Mesendoderm (in vitro differentiated cells): ENCODE measurements around the gene KIRREL2. TPM values are rescaled to one million over a fixed set of nuclear protein-coding genes. Genes with fewer than 3 reads are reported as not detected.
A peak's percentile ranks its signal among the peaks of the same experiment; 100 is the strongest.

Experiments
- DNase-seq: peaks from one replicate; pipeline ENCODE4 v3.0.0; 2013
- H2AK5ac ChIP-seq: 2 replicates; pipeline ENCODE4 v1.6.1; 2013; ENCODE audit warnings: low read length, inconsistent platforms
- H2BK120ac ChIP-seq: 2 replicates; pipeline ENCODE4 v1.6.1; 2013; ENCODE audit warnings: low read depth, mild to moderate bottlenecking, low read length, moderate library complexity, mixed read lengths
- H2BK15ac ChIP-seq: replicated peaks from 2 replicates; pipeline ENCODE4 v1.6.1; 2013; ENCODE audit warnings: low read depth, mild to moderate bottlenecking, moderate library complexity
- H2BK5ac ChIP-seq: 2 replicates; pipeline ENCODE4 v1.6.1; 2013; ENCODE audit warnings: low read length, inconsistent platforms
- H3K18ac ChIP-seq: 2 replicates; pipeline ENCODE4 v1.6.1; 2013; ENCODE audit warnings: mild to moderate bottlenecking, low read length, mixed read lengths
- H3K23ac ChIP-seq: one replicate; pipeline ENCODE4 v1.6.1; 2013; ENCODE audit warnings: low read length
- H3K27ac ChIP-seq: 2 replicates; pipeline ENCODE4 v1.5.1; 2013; ENCODE audit warnings: low read depth, mild to moderate bottlenecking, inconsistent platforms, low read length, moderate library complexity
- H3K27me3 ChIP-seq: 2 replicates; pipeline ENCODE4 v1.6.1; 2013; ENCODE audit warnings: low read length, control low read depth, mild to moderate bottlenecking, inconsistent platforms; ENCODE audit not compliant: insufficient read depth, poor library complexity
- H3K36me3 ChIP-seq: 2 replicates; pipeline ENCODE4 v1.6.1; 2013; ENCODE audit warnings: low read length, inconsistent platforms; ENCODE audit not compliant: control insufficient read depth, insufficient read depth
- H3K4ac ChIP-seq: one replicate; pipeline ENCODE4 v1.6.1; 2013; ENCODE audit warnings: low read depth, mild to moderate bottlenecking, low read length, moderate library complexity
- H3K4me1 ChIP-seq: 2 replicates; pipeline ENCODE4 v1.6.1; 2013; ENCODE audit warnings: low read depth, low read length, inconsistent platforms; ENCODE audit not compliant: control insufficient read depth
- H3K4me2 ChIP-seq: 2 replicates; pipeline ENCODE4 v1.6.1; 2013; ENCODE audit warnings: low read length
- H3K4me3 ChIP-seq: 2 replicates; pipeline ENCODE4 v1.5.1; 2013; ENCODE audit warnings: mild to moderate bottlenecking, low read length
- H3K56ac ChIP-seq: one replicate; pipeline ENCODE4 v1.6.1; 2013; ENCODE audit warnings: low read length
- H3K79me1 ChIP-seq: 2 replicates; pipeline ENCODE4 v1.6.1; 2013; ENCODE audit warnings: low read length, inconsistent platforms
- H3K79me2 ChIP-seq: 2 replicates; pipeline ENCODE4 v1.6.1; 2013; ENCODE audit warnings: mild to moderate bottlenecking, low read length; ENCODE audit not compliant: control insufficient read depth, insufficient read depth
- H3K9ac ChIP-seq: 2 replicates; pipeline ENCODE4 v1.6.1; 2013; ENCODE audit warnings: low read length, inconsistent platforms
- H4K5ac ChIP-seq: one replicate; pipeline ENCODE4 v1.6.1; 2013; ENCODE audit warnings: low read length
- H4K8ac ChIP-seq: one replicate; pipeline ENCODE4 v1.6.1; 2013; ENCODE audit warnings: low read depth, mild to moderate bottlenecking, control low read depth, low read length, moderate library complexity
- WGBS: extraction: QIAGEN DNeasy Blood & Tissue Kit; methylation state at CpG from one replicate; pipeline ENCODE4 v1.1.7; 2013; ENCODE audit warnings: low lambda C conversion rate, missing lambda C conversion rate; ENCODE audit not compliant: insufficient coverage; ENCODE audit errors: extremely low coverage; 5-methylcytosine and 5-hydroxymethylcytosine counted together
- polyA plus RNA-seq, 2 experiments: library from polyadenylated mRNA; stranded (reverse); fragments of 200-250 nt; gene quantifications; one replicate each; pipeline ENCODE4 v1.2.3, GENCODE V29; 2013

The KIRREL2 gene
- 1.2 TPM for polyA plus RNA-seq (2013, experiment 1 of 2)
- polyA plus RNA-seq (2013, experiment 2 of 2), result 1.2 TPM

DNA sequence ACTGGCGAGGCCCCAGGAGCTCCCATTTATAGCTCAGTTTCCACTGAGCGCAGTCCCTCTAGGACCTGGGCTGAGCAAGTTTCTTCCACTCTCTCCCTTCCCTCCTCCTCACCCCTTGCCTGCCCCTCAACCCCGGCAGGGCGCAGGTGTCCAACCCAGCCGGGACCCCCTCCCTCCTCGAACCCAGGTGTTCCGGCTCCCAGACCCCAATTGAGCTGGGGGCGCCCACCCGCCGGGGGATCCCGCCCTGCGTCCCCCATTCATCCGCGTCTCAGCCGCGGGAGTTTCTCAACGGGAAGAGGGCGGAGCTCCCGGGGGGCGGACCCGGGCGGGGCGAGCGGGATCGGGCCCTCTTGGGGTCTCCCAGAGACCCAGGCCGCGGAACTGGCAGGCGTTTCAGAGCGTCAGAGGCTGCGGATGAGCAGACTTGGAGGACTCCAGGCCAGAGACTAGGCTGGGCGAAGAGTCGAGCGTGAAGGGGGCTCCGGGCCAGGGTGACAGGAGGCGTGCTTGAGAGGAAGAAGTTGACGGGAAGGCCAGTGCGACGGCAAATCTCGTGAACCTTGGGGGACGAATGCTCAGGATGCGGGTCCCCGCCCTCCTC, at the start of gene KIRREL2:
Gene KIRREL2 (plus strand): TSS at position 366 of the 604 bp plus-strand sequence. CDS start 209 bp downstream, at position 575.
- WGBS, result no CpG with 5 or more reads among the region's 42 CpGs
- H4K8ac ChIP-seq, result no peak within 1 kb of the TSS
- no peaks in the 10 kb centered on the region for H3K36me3 ChIP-seq
- DNase-seq, result peak; percentile 48
- H3K56ac ChIP-seq, result peak within 1 kb of the TSS; percentile 82
- H3K23ac ChIP-seq, result no peak within 1 kb of the TSS
- no peak within 1 kb of the TSS for H2BK5ac ChIP-seq
- peak within 1 kb of the TSS; percentile 64 for H3K9ac ChIP-seq
- peak within 1 kb of the TSS; percentile 87 for H3K4me2 ChIP-seq
- no peak within 1 kb of the TSS for H3K4ac ChIP-seq
- no peak within 1 kb of the TSS for H4K5ac ChIP-seq
- H3K18ac ChIP-seq, result no peak within 1 kb of the TSS
- peaks cover 3% of the 10 kb centered on the region for H3K4me1 ChIP-seq
- peaks cover 11% of the 10 kb centered on the region for H3K27me3 ChIP-seq
- H2AK5ac ChIP-seq, result no peak within 1 kb of the TSS
- H2BK15ac ChIP-seq, result no peak within 1 kb of the TSS
- no peak within 1 kb of the TSS for H2BK120ac ChIP-seq
- H3K79me2 ChIP-seq, result no peaks in the 10 kb centered on the region
- H3K4me3 ChIP-seq, result peak within 1 kb of the TSS; percentile 53
- H3K79me1 ChIP-seq, result no peaks in the 10 kb centered on the region
- no peak within 1 kb of the TSS for H3K27ac ChIP-seq

DNA sequence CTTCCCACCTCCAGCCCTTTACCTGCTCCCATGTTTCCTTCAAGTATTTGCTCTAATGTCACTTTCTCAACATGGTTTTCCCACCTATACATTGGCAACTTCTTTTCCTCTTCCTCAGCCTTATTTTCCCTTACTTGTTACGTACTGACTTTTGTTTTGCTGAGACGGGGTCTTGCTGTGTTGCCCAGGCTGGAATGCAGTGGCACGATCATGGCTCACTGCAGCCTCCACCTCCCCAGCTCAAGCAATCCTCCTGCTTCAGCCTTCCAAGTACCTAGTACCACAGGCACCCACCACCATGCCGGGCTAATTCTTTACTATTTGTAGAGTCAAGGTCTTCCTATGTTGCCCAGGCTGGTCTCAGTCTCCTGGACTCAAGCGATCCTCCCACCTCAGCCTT, 49.1 kb upstream of the KIRREL2 start:
- Histone ChIP-seq H3K4me3 (no peak overlapping the region), H3K27ac (no peak overlapping the region), H3K27me3 (no peaks in the 10 kb centered on the region), H3K9ac (no peak overlapping the region), H3K4me2 (no peak overlapping the region), H3K4ac (no peak overlapping the region), H3K79me2 (no peaks in the 10 kb centered on the region), H2BK15ac (no peak overlapping the region), H3K18ac (no peak overlapping the region), H2AK5ac (no peak overlapping the region), H2BK5ac (no peak overlapping the region), H3K56ac (no peak overlapping the region), H4K5ac (no peak overlapping the region), H3K23ac (no peak overlapping the region), H4K8ac (no peak overlapping the region), H3K79me1 (no peaks in the 10 kb centered on the region), H3K4me1 (no peaks in the 10 kb centered on the region), H3K36me3 (no peaks in the 10 kb centered on the region), H2BK120ac (no peak overlapping the region)
- WGBS, result no CpG with 5 or more reads among the region's 5 CpGs
- no peak for DNase-seq

DNA sequence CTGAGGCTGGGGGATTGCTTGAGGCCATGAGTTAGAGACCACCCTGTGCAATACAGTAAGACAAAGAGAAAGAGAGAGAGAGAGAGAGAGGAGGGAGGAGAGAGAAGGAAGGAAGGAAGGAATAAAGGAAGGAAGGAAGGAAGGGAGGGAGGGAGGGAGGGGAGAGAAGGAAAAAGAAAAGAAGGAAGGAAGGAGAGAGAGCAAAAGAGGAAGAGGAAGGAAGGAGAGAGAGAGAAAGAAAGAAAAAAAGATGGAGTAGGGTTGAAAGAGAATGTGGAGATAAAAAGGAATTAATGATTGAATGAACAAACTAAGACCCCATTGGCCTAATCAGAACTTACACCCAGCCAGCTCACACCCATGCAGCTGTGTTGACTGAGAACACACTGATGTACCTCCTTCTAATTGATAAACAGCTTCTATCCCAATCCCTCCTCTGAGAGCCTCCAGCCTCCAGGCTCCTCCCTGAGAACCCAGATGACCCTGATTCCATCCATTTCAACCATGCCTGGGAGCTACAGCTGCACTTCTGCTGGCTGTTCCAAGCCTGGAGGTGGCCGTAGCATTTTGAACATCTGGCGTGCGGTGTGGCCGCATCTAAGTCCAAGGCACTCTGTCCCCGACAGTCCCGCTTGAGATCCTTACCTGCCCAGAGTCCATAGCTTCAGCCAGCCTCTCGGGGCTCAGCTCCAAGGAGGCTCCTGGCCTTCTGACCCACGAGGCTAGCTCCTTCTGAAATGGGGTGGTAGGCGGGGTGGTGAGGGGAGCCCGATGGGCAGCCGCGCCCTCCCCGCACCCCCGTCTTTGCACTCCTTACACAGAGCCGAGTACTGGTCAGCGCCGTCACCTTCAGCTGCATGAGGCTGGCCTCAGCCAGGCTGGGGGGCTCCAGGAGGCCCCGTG, 45.1 kb upstream of the KIRREL2 start:
- no peak overlapping the region for H2BK120ac ChIP-seq
- H3K9ac ChIP-seq, result no peak overlapping the region
- no CpG with 5 or more reads among the region's 18 CpGs for WGBS
- no peak overlapping the region for H3K27ac ChIP-seq
- H2AK5ac ChIP-seq, result no peak overlapping the region
- H3K18ac ChIP-seq, result no peak overlapping the region
- DNase-seq, result no peak
- no peaks in the 10 kb centered on the region for H3K27me3 ChIP-seq
- H2BK5ac ChIP-seq, result no peak overlapping the region
- no peaks in the 10 kb centered on the region for H3K79me2 ChIP-seq
- no peaks in the 10 kb centered on the region for H3K4me1 ChIP-seq
- H3K23ac ChIP-seq, result no peak overlapping the region
- H3K36me3 ChIP-seq, result no peaks in the 10 kb centered on the region
- H3K4me2 ChIP-seq, result no peak overlapping the region
- H4K5ac ChIP-seq, result no peak overlapping the region
- H2BK15ac ChIP-seq, result no peak overlapping the region
- H3K4ac ChIP-seq, result no peak overlapping the region
- no peak overlapping the region for H3K4me3 ChIP-seq
- no peaks in the 10 kb centered on the region for H3K79me1 ChIP-seq
- no peak overlapping the region for H3K56ac ChIP-seq
- H4K8ac ChIP-seq, result no peak overlapping the region

DNA sequence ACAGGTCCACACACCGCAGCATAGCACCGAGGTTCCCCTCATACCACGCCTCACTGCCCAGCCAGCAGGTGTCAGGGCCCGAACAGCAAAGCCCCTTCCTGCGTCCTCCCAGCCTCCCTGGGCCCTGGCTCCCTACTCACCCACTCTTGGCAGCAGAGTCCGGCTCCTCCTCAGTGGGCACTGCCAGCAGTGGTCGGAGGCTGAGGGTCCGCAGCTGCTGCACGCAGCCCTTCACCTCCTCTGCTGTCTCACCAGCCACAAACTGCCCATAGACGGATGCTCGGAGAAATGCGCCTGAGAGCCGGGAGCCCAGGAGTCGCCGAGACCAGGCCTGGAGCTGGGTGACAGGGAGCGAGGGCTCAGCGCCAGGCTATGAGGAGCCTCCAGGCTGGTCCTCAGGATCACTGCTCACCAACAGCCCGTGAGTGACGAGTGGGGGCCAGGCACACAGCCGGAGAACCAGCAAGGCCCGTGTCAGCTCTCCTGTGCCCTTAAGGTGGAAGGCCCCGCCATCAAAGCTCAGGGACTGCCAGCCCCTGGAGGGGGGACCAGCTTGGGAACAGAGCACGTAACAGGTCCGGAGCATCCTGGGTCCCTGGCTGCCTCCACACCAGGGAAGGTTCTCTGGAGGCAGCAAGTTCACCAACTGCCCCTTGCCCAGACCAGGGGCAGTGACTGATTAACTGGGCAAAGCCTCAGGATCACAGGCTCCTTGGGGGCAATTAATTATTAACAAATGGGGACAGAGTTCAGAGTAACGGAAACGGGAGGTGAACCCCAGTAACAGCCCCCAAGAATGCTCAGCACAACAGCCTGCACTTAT, 44.3 kb upstream of the KIRREL2 start, which contains the start of gene PRODH2:
Gene PRODH2 (minus strand): TSS at position 626 of the 823 bp plus-strand sequence. CDS start 40 bp downstream, at position 586.
- H4K8ac ChIP-seq, result no peak within 1 kb of the TSS
- no peak within 1 kb of the TSS for H3K18ac ChIP-seq
- no peak within 1 kb of the TSS for H2BK120ac ChIP-seq
- DNase-seq, result no peak
- H3K27me3 ChIP-seq, result no peaks in the 10 kb centered on the region
- H4K5ac ChIP-seq, result no peak within 1 kb of the TSS
- H3K4me1 ChIP-seq, result no peaks in the 10 kb centered on the region
- H3K79me1 ChIP-seq, result no peaks in the 10 kb centered on the region
- H2AK5ac ChIP-seq, result no peak within 1 kb of the TSS
- H3K79me2 ChIP-seq, result no peaks in the 10 kb centered on the region
- no peak within 1 kb of the TSS for H2BK5ac ChIP-seq
- H3K36me3 ChIP-seq, result no peaks in the 10 kb centered on the region
- H3K4me2 ChIP-seq, result no peak within 1 kb of the TSS
- no peak within 1 kb of the TSS for H3K56ac ChIP-seq
- no peak within 1 kb of the TSS for H2BK15ac ChIP-seq
- H3K4me3 ChIP-seq, result no peak within 1 kb of the TSS
- no peak within 1 kb of the TSS for H3K23ac ChIP-seq
- no CpG with 5 or more reads among the region's 26 CpGs for WGBS
- H3K4ac ChIP-seq, result no peak within 1 kb of the TSS
- H3K27ac ChIP-seq, result no peak within 1 kb of the TSS
- H3K9ac ChIP-seq, result no peak within 1 kb of the TSS

DNA sequence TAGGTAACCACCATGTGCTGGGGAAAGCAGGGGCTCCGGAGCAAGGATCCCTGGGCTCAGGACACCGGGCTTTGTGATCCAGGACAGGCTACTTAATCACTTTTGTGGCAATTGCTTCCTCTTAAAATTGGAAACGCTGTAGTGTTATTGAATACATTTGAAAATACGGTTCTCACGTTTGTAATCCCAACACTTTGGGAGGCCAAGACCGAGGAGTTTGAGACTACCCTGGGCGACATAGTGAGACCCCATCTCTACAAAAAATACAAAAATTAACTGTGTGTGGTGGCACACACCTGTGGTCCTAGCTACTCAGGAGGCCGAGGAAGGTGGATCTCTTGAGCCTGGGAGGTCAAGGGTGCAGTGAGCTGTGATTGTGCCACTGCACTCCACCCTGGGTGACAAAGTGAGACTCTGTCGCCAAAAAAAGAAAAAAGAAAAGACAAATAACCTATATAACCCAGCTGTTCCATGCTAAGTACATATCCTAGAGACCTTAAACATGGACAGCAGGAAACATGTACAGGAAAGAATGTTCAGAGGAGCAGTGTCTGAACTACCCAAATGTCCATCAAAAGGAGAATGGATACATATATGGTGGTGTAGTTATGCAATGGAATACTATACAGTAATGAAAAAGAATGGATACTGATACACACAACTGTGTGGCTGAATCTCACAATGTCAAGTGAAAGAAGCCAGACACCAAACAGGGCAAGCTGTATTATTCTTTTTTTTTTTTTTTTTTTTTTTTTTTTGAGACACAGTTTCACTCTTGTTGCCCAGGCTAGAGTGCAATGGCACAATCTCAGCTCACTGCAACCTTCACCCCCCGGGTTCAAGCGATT, 43.4 kb upstream of the KIRREL2 start:
- Histone ChIP-seq H3K4ac (no peak overlapping the region), H3K79me1 (no peaks in the 10 kb centered on the region), H3K4me2 (no peak overlapping the region), H3K27ac (no peak overlapping the region), H4K5ac (no peak overlapping the region), H2BK15ac (no peak overlapping the region), H3K4me1 (no peaks in the 10 kb centered on the region), H2BK5ac (no peak overlapping the region), H4K8ac (no peak overlapping the region), H3K4me3 (no peak overlapping the region), H3K36me3 (no peaks in the 10 kb centered on the region), H3K27me3 (no peaks in the 10 kb centered on the region), H3K56ac (no peak overlapping the region), H3K18ac (no peak overlapping the region), H3K9ac (no peak overlapping the region), H2BK120ac (no peak overlapping the region), H2AK5ac (no peak overlapping the region), H3K23ac (no peak overlapping the region), H3K79me2 (no peaks in the 10 kb centered on the region)
- no peak for DNase-seq
- no CpG with 5 or more reads among the region's 11 CpGs for whole genome bisulfite sequencing
